Activated CD8-positive, alpha-beta memory T cell treated with anti-CD3 and anti-CD28 coated beads, Interleukin-2, amount 50 U/mL, for 24 hours (primary cell): ENCODE data around the gene DDTL.
"Not testable (repeated sequence)": the region's sequence is repeated elsewhere in the genome, so short reads cannot be mapped to it uniquely, and the experiment has no call there.

Experiments used
- DNase-seq: peaks from one replicate; pipeline ENCODE4 v3.0.0-alpha.2; 2020; ENCODE audit errors: extremely low read depth

The DDTL gene

GRCh38 chr22:23970201-23970641 is 3.5 kb downstream of the DDTL start:
- DNase-seq = no peak

GRCh38 chr22:23970816-23971486 is 4.3 kb downstream of the DDTL start:
- no peak for DNase-seq

- not testable (repeated sequence) for DNase-seq
These were observed 5.2 kb downstream of the DDTL start for GRCh38 chr22:23971927-23972326.

- not testable (repeated sequence) for DNase-seq
These were observed 7.7 kb downstream of the DDTL start, which contains the start of gene DDT for GRCh38 chr22:23974345-23974744. DDT (minus strand) TSS chr22:23974441; CDS start chr22:23974414, 27 bp downstream.

GRCh38 chr22:23974836-23975352 is 8.2 kb downstream of the DDTL start:
- DNase-seq = not testable (repeated sequence)

GRCh38 chr22:23977304-23977703 is 10.6 kb downstream of the DDTL start:
- not testable (repeated sequence) for DNase-seq

- DNase-seq = not testable (repeated sequence)
These were observed 13.0 kb downstream of the DDTL start, which contains the start of gene GSTT2 for GRCh38 chr22:23979557-23980240. GSTT2 (plus strand) TSS chr22:23980134.

GRCh38 chr22:23980567-23980966 is 13.9 kb downstream of the DDTL start:
- not testable (repeated sequence) for DNase-seq

GRCh38 chr22:23984430-23984829 is 17.7 kb downstream of the DDTL start:
- DNase-seq = no peak

- not testable (repeated sequence) for DNase-seq
These were observed 19.4 kb downstream of the DDTL start for GRCh38 chr22:23986089-23986488.

GRCh38 chr22:23986538-23987178 is 20.0 kb downstream of the DDTL start:
- DNase-seq = not testable (repeated sequence)

- DNase-seq = not testable (repeated sequence)
These were observed 23.0 kb downstream of the DDTL start for GRCh38 chr22:23989583-23990244.

GRCh38 chr22:23993080-23993479 is 26.4 kb downstream of the DDTL start:
- DNase-seq = not testable (repeated sequence)

- not testable (repeated sequence) for DNase-seq
These were observed 27.0 kb downstream of the DDTL start for GRCh38 chr22:23993581-23994177.

GRCh38 chr22:23997092-23997491 is 30.4 kb downstream of the DDTL start:
- DNase-seq = no peak

- not testable (repeated sequence) for DNase-seq
These were observed 33.1 kb downstream of the DDTL start for GRCh38 chr22:23999779-24000178.

- no peak for DNase-seq
These were observed 34.6 kb downstream of the DDTL start for GRCh38 chr22:24001314-24001713.

- no peak for DNase-seq
These were observed 35.6 kb downstream of the DDTL start for GRCh38 chr22:24002272-24002671.

GRCh38 chr22:24002851-24003250 is 36.2 kb downstream of the DDTL start:
- no peak for DNase-seq

- no peak for DNase-seq
These were observed 37.2 kb downstream of the DDTL start for GRCh38 chr22:24003887-24004286.

- no peak for DNase-seq
These were observed 38.5 kb downstream of the DDTL start, which contains the start of gene GSTT4 for GRCh38 chr22:24005201-24005600. GSTT4 (minus strand) TSS chr22:24005453; CDS start chr22:24005356, 97 bp downstream.
